Esophagus muscularis mucosa (tissue), 4 donors: ENCODE data around the gene CDON.

Source experiments
- CTCF ChIP-seq, 3 experiments: fragments of 200-600 bp in 2 of 3; fragments of 450-650 bp in 1 of 3; sonication (generic) in 2 of 3; IDR thresholded peaks; one replicate each; pipeline ENCODE4 v1.5.1; 2017 to 2019; ENCODE audit warnings: antibody characterized with exemption in 3 of 3, mild to moderate bottlenecking in 2 of 3, moderate library complexity in 1 of 3
- EP300 ChIP-seq: sonication (generic); formaldehyde crosslinking; IDR thresholded peaks from one replicate; pipeline ENCODE4 v1.6.1; 2017; ENCODE audit warnings: antibody characterized with exemption
- POLR2A ChIP-seq: fragments of 450-650 bp; IDR thresholded peaks from one replicate; pipeline ENCODE4 v1.6.1; 2017; ENCODE audit warnings: antibody characterized with exemption, moderate library complexity, mild to moderate bottlenecking, low read depth
- POLR2AphosphoS5 ChIP-seq, 2 donors: sonication (generic); formaldehyde crosslinking; IDR thresholded peaks; one replicate each; pipeline ENCODE4 v1.6.1; 2017; ENCODE audit warnings: antibody characterized with exemption in 2 of 2

DNA sequence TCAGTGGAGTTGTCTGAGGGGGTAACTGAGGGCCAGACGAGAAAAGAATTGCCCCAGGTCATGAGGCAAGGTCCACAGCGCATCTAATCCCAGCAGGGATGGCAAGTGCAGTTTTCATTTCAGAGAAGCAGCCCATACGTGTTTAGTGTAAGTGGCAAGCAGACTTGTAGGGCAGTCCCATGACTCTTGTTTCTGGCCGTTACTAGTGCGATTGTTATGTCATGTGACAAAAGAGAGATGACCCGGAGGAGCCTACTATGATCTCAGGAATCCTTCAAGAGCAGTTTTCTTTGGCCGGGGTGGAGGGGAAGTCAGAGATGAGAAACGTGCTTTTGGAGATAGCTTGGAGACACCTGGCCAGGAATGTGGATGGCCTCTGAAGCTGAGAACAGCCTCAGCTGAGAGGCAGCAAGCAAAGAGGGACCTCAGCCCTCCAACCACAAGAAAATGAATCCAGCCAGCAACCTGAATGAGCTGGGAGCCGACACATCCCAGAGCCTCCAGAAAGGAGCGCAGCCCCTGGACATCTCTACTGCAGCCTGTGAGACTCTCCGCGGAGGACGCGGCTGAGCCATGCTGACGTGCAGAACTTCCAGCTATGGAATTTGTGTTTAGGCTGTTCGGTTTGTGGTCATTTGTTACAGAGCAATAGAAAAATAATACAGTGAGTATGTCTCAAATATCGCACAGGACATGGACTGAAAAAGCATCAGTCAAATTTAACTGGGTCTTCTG, 44.1 kb upstream of the CDON start:
- TF ChIP-seq POLR2A, result no peak
- no peak for TF ChIP-seq POLR2AphosphoS5 (IDR thresholded peaks at IDR 0.05)
- TF ChIP-seq CTCF (IDR thresholded peaks at IDR 0.05), result no peak
- TF ChIP-seq EP300, result no peak
